GM12878 (cell line): Measurements from ENCODE around the gene UTP14A.

Experiments used
- HDAC6 ChIP-seq: fragments of 200-600 bp; sonication (generic); IDR thresholded peaks from one replicate; pipeline ENCODE4 v1.8.0; 2017; ENCODE audit warnings: antibody characterized with exemption; ENCODE audit not compliant: unreplicated experiment
- POLR2A ChIP-seq: IDR thresholded peaks from 2 replicates; pipeline ENCODE4 v1.6.1; 2011; ENCODE audit warnings: low read depth, mild to moderate bottlenecking, low read length
- STAT1 ChIP-seq: fragments of 450-650 bp; conservative IDR thresholded peaks from 2 replicates; pipeline ENCODE4 v1.6.1; 2014; ENCODE audit warnings: antibody characterized with exemption, mild to moderate bottlenecking
- TF ChIP-seq, protein P1 (sequence below), 3 experiments: IDR thresholded peaks in 2 of 3; conservative IDR thresholded peaks in 1 of 3; 2 replicates each; pipeline ENCODE4 v1.5.1; 2011; ENCODE audit warnings: low read depth in 3 of 3, low read length in 3 of 3, mild to moderate bottlenecking in 3 of 3, control low read depth in 2 of 3, moderate library complexity in 2 of 3, inconsistent platforms in 1 of 3, mixed read lengths in 1 of 3; ENCODE audit not compliant: control insufficient read depth in 2 of 3, insufficient read depth in 1 of 3; ENCODE audit errors: extremely low read depth in 1 of 3
- TF ChIP-seq, protein P2 (sequence below): IDR thresholded peaks from 2 replicates; pipeline ENCODE4 v1.6.1; 2012; ENCODE audit warnings: low read depth, low read length, improper control_type of control experiment
- TF ChIP-seq, protein P3 (sequence below): IDR thresholded peaks from 2 replicates; pipeline ENCODE4 v1.6.1; 2011; ENCODE audit warnings: low read depth, mild to moderate bottlenecking, low read length, moderate library complexity, borderline replicate concordance; ENCODE audit errors: extremely low read depth

DNA sequence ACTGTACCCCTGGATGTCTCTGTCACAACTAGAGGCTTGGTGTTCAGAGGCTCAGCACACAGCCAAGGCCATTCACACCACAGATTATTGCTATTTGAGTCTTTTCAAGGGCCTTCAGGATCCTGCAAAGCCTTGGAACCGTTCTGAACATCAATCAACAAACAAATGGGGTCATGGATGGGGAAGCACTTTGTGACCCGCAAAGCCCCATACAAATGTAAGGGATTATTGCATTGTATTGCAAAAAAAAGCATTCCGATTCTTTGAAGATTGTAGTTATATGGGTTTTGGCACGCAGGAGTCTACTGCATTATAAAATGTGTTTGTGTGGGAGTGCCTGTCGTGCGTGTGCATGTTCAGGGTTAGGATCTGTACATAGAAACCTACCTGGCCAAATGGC is 59.2 kb downstream of the UTP14A start:
- TF ChIP-seq, protein P1, sequence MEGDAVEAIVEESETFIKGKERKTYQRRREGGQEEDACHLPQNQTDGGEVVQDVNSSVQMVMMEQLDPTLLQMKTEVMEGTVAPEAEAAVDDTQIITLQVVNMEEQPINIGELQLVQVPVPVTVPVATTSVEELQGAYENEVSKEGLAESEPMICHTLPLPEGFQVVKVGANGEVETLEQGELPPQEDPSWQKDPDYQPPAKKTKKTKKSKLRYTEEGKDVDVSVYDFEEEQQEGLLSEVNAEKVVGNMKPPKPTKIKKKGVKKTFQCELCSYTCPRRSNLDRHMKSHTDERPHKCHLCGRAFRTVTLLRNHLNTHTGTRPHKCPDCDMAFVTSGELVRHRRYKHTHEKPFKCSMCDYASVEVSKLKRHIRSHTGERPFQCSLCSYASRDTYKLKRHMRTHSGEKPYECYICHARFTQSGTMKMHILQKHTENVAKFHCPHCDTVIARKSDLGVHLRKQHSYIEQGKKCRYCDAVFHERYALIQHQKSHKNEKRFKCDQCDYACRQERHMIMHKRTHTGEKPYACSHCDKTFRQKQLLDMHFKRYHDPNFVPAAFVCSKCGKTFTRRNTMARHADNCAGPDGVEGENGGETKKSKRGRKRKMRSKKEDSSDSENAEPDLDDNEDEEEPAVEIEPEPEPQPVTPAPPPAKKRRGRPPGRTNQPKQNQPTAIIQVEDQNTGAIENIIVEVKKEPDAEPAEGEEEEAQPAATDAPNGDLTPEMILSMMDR (IDR thresholded peaks at IDR 0.05 in 2 of 3, conservative IDR thresholded peaks at IDR 0.05 in 1 of 3; ENCODE audit: control insufficient read depth in 2 of 3, extremely low read depth in 1 of 3, insufficient read depth in 1 of 3, low read depth in 3 of 3, low read length in 3 of 3): no peak
- TF ChIP-seq, protein P2, sequence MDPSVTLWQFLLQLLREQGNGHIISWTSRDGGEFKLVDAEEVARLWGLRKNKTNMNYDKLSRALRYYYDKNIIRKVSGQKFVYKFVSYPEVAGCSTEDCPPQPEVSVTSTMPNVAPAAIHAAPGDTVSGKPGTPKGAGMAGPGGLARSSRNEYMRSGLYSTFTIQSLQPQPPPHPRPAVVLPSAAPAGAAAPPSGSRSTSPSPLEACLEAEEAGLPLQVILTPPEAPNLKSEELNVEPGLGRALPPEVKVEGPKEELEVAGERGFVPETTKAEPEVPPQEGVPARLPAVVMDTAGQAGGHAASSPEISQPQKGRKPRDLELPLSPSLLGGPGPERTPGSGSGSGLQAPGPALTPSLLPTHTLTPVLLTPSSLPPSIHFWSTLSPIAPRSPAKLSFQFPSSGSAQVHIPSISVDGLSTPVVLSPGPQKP: no peak
- TF ChIP-seq STAT1 (no peak), POLR2A (no peak), HDAC6 (no peak)
- TF ChIP-seq, protein P3, sequence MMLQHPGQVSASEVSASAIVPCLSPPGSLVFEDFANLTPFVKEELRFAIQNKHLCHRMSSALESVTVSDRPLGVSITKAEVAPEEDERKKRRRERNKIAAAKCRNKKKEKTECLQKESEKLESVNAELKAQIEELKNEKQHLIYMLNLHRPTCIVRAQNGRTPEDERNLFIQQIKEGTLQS: no peak
